Measurements from ENCODE around the gene AADAT.

Gene AADAT

GRCh38 chr4:170091069-170091696, 1.4 kb upstream of the AADAT start:
- peaks cover 0 to 19% (median 13%) of the 10 kb centered on the region in 4 experiments for H3K4me1 ChIP-seq (ENCODE audit: control extremely low read depth in 1 of 4, control insufficient read depth in 4 of 4, insufficient read depth in 4 of 4, low read length in 3 of 4)
- CTCF ChIA-PET, result interaction anchor here (1.6 kb wide), 1 partner anchor 46 kb away, joined by 4 read pairs; no protein-coding TSS in a partner anchor
- 95% methylated on average over 39 of the region's 47 CpGs for WGBS (ENCODE audit: insufficient coverage)

GRCh38 chr4:170090352-170091052, 746 bp upstream of the AADAT start:
- Histone ChIP-seq H3K27ac (ENCODE audit: insufficient read depth in 1 of 2, low read depth in 1 of 2, low read length in 2 of 2, poor library complexity in 1 of 2, severe bottlenecking in 2 of 2) (no peak overlapping the region), H3K4me3 (ENCODE audit: control insufficient read depth in 1 of 7, extremely low read depth in 1 of 7, insufficient read depth in 4 of 7, low read depth in 2 of 7, low read length in 6 of 7) (peak overlapping the region; percentile 66 to 86 (median 72)), H3K9me3 (ENCODE audit: control extremely low read depth in 1 of 5, control insufficient read depth in 4 of 5, insufficient read depth in 2 of 5, low read depth in 1 of 5, low read length in 4 of 5) (no peaks in the 10 kb centered on the region), H3K36me3 (ENCODE audit: control insufficient read depth in 4 of 4, insufficient read depth in 4 of 4, low read length in 3 of 4) (peaks cover 0 to 7% (median 1%) of the 10 kb centered on the region in 4 experiments), H3K27me3 (replicated peaks in 2 of 5; ENCODE audit: control insufficient read depth in 4 of 5, insufficient read depth in 5 of 5, low read length in 4 of 5) (no peaks in the 10 kb centered on the region), H3K4me1 (ENCODE audit: control extremely low read depth in 1 of 4, control insufficient read depth in 4 of 4, insufficient read depth in 4 of 4, low read length in 3 of 4) (peaks cover 0 to 19% (median 13%) of the 10 kb centered on the region in 4 experiments)
- 7% methylated on average over 7 of the region's 9 CpGs for WGBS (ENCODE audit: insufficient coverage)
- POLR2A ChIA-PET, result no interaction called here
- CTCF ChIA-PET, result interaction anchor here (0.5 to 1.6 kb wide), 3 partner anchors 47 to 280 kb away, joined by 3 to 6 read pairs (median 4); no protein-coding TSS in a partner anchor
- DNase-seq, result peak in 1 of 3 donors; percentile 5

More at GRCh38 chr4:170091069-170091696, 1.4 kb upstream of the AADAT start:
- Histone ChIP-seq H3K4me3 (ENCODE audit: control insufficient read depth in 1 of 7, extremely low read depth in 1 of 7, insufficient read depth in 4 of 7, low read depth in 2 of 7, low read length in 6 of 7) (no peak overlapping the region), H3K9me3 (ENCODE audit: control extremely low read depth in 1 of 5, control insufficient read depth in 4 of 5, insufficient read depth in 2 of 5, low read depth in 1 of 5, low read length in 4 of 5) (no peaks in the 10 kb centered on the region), H3K36me3 (ENCODE audit: control insufficient read depth in 4 of 4, insufficient read depth in 4 of 4, low read length in 3 of 4) (peaks cover 0 to 3% (median under 1%) of the 10 kb centered on the region in 4 experiments), H3K27me3 (replicated peaks in 2 of 5; ENCODE audit: control insufficient read depth in 4 of 5, insufficient read depth in 5 of 5, low read length in 4 of 5) (no peaks in the 10 kb centered on the region), H3K27ac (ENCODE audit: insufficient read depth in 1 of 2, low read depth in 1 of 2, low read length in 2 of 2, poor library complexity in 1 of 2, severe bottlenecking in 2 of 2) (no peak overlapping the region)
- no peak for DNase-seq
- POLR2A ChIA-PET, result no interaction called here

- H3K27me3 ChIP-seq (replicated peaks in 2 of 5; ENCODE audit: control insufficient read depth in 4 of 5, insufficient read depth in 5 of 5, low read length in 4 of 5), result no peaks in the 10 kb centered on the region
- H3K27ac ChIP-seq (ENCODE audit: insufficient read depth in 1 of 2, low read depth in 1 of 2, low read length in 2 of 2, poor library complexity in 1 of 2, severe bottlenecking in 2 of 2), result no peak overlapping the region
- WGBS (ENCODE audit: insufficient coverage), result 2% methylated on average over 17 of the region's 18 CpGs
- CTCF ChIA-PET, result interaction anchor here (0.8 to 1.7 kb wide), 4 partner anchors 16 to 279 kb away, joined by 3 to 6 read pairs (median 3); no protein-coding TSS in a partner anchor
- H3K4me1 ChIP-seq (ENCODE audit: control extremely low read depth in 1 of 4, control insufficient read depth in 4 of 4, insufficient read depth in 4 of 4, low read length in 3 of 4), result peaks cover 0 to 19% (median 13%) of the 10 kb centered on the region in 4 experiments
- H3K4me3 ChIP-seq (ENCODE audit: control insufficient read depth in 1 of 7, extremely low read depth in 1 of 7, insufficient read depth in 4 of 7, low read depth in 2 of 7, low read length in 6 of 7), result peak overlapping the region; percentile 66 to 86 (median 72)
- no peaks in the 10 kb centered on the region for H3K9me3 ChIP-seq (ENCODE audit: control extremely low read depth in 1 of 5, control insufficient read depth in 4 of 5, insufficient read depth in 2 of 5, low read depth in 1 of 5, low read length in 4 of 5)
- peaks cover 3 to 12% (median 7%) of the 10 kb centered on the region in 4 experiments for H3K36me3 ChIP-seq (ENCODE audit: control insufficient read depth in 4 of 4, insufficient read depth in 4 of 4, low read length in 3 of 4)
- peak in 1 of 3 donors; percentile 29 for DNase-seq
- POLR2A ChIA-PET, result no interaction called here
These were observed 485 bp downstream of the AADAT start for GRCh38 chr4:170089274-170089667.

GRCh38 chr4:170088716-170089115, 1.0 kb downstream of the AADAT start:
- Histone ChIP-seq H3K27me3 (replicated peaks in 2 of 5; ENCODE audit: control insufficient read depth in 4 of 5, insufficient read depth in 5 of 5, low read length in 4 of 5) (no peaks in the 10 kb centered on the region), H3K36me3 (ENCODE audit: control insufficient read depth in 4 of 4, insufficient read depth in 4 of 4, low read length in 3 of 4) (peaks cover 3 to 16% (median 8%) of the 10 kb centered on the region in 4 experiments), H3K4me1 (ENCODE audit: control extremely low read depth in 1 of 4, control insufficient read depth in 4 of 4, insufficient read depth in 4 of 4, low read length in 3 of 4) (peaks cover 0 to 19% (median 13%) of the 10 kb centered on the region in 4 experiments), H3K4me3 (ENCODE audit: control insufficient read depth in 1 of 7, extremely low read depth in 1 of 7, insufficient read depth in 4 of 7, low read depth in 2 of 7, low read length in 6 of 7) (peak overlapping the region in 6 of 7 experiments; percentile 66 to 86 (median 74)), H3K9me3 (ENCODE audit: control extremely low read depth in 1 of 5, control insufficient read depth in 4 of 5, insufficient read depth in 2 of 5, low read depth in 1 of 5, low read length in 4 of 5) (peaks cover 0 to 2% (median 0%) of the 10 kb centered on the region in 5 experiments), H3K27ac (ENCODE audit: insufficient read depth in 1 of 2, low read depth in 1 of 2, low read length in 2 of 2, poor library complexity in 1 of 2, severe bottlenecking in 2 of 2) (no peak overlapping the region)
- ChIA-PET POLR2A (no interaction called here), CTCF (interaction anchor here (0.8 to 1.7 kb wide), 3 partner anchors 15 to 35 kb away, joined by 3 read pairs; no protein-coding TSS in a partner anchor)
- 100% methylated on average over 1 of the region's 2 CpGs for WGBS (ENCODE audit: insufficient coverage)
- DNase-seq, result peak in 2 of 3 donors; percentile 1 to 6

GRCh38 chr4:170087163-170087700, 2.5 kb downstream of the AADAT start:
- peaks cover 0 to 19% (median 13%) of the 10 kb centered on the region in 4 experiments for H3K4me1 ChIP-seq (ENCODE audit: control extremely low read depth in 1 of 4, control insufficient read depth in 4 of 4, insufficient read depth in 4 of 4, low read length in 3 of 4)
- no CpG with 5 or more reads among the region's 4 CpGs for WGBS (ENCODE audit: insufficient coverage)
- POLR2A ChIA-PET, result no interaction called here
- CTCF ChIA-PET, result no interaction called here
- no peaks in the 10 kb centered on the region for H3K27me3 ChIP-seq (replicated peaks in 2 of 5; ENCODE audit: control insufficient read depth in 4 of 5, insufficient read depth in 5 of 5, low read length in 4 of 5)
- H3K4me3 ChIP-seq (ENCODE audit: control insufficient read depth in 1 of 7, extremely low read depth in 1 of 7, insufficient read depth in 4 of 7, low read depth in 2 of 7, low read length in 6 of 7), result no peak overlapping the region
- H3K36me3 ChIP-seq (ENCODE audit: control insufficient read depth in 4 of 4, insufficient read depth in 4 of 4, low read length in 3 of 4), result peaks cover 3 to 24% (median 10%) of the 10 kb centered on the region in 4 experiments
- H3K9me3 ChIP-seq (ENCODE audit: control extremely low read depth in 1 of 5, control insufficient read depth in 4 of 5, insufficient read depth in 2 of 5, low read depth in 1 of 5, low read length in 4 of 5), result peaks cover 0 to 4% (median 0%) of the 10 kb centered on the region in 5 experiments
- DNase-seq, result no peak
- no peak overlapping the region for H3K27ac ChIP-seq (ENCODE audit: insufficient read depth in 1 of 2, low read depth in 1 of 2, low read length in 2 of 2, poor library complexity in 1 of 2, severe bottlenecking in 2 of 2)

- ChIA-PET CTCF (interaction anchor here (0.9 kb wide), 1 partner anchor 302 kb away, joined by 3 read pairs; no protein-coding TSS in a partner anchor), POLR2A (no interaction called here)
- Histone ChIP-seq H3K4me1 (ENCODE audit: control extremely low read depth in 1 of 4, control insufficient read depth in 4 of 4, insufficient read depth in 4 of 4, low read length in 3 of 4) (peaks cover 0 to 1% (median under 1%) of the 10 kb centered on the region in 4 experiments), H3K9me3 (ENCODE audit: control extremely low read depth in 1 of 5, control insufficient read depth in 4 of 5, insufficient read depth in 2 of 5, low read depth in 1 of 5, low read length in 4 of 5) (peaks cover 0 to 6% (median 2%) of the 10 kb centered on the region in 5 experiments), H3K27me3 (replicated peaks in 2 of 5; ENCODE audit: control insufficient read depth in 4 of 5, insufficient read depth in 5 of 5, low read length in 4 of 5) (no peaks in the 10 kb centered on the region), H3K36me3 (ENCODE audit: control insufficient read depth in 4 of 4, insufficient read depth in 4 of 4, low read length in 3 of 4) (peaks cover 12 to 55% (median 14%) of the 10 kb centered on the region in 4 experiments), H3K4me3 (ENCODE audit: control insufficient read depth in 1 of 7, extremely low read depth in 1 of 7, insufficient read depth in 4 of 7, low read depth in 2 of 7, low read length in 6 of 7) (no peak overlapping the region), H3K27ac (ENCODE audit: insufficient read depth in 1 of 2, low read depth in 1 of 2, low read length in 2 of 2, poor library complexity in 1 of 2, severe bottlenecking in 2 of 2) (no peak overlapping the region)
- no CpG with 5 or more reads among the region's 2 CpGs for WGBS (ENCODE audit: insufficient coverage)
- DNase-seq, result peak in 2 of 3 donors; percentile 19 to 39
These were observed 6.2 kb downstream of the AADAT start for GRCh38 chr4:170083541-170083940.

Data from common myeloid progenitor, CD34-positive (primary cell).